ENCODE measurements around the gene CYB561D1.

CYB561D1 gene

GRCh38 chr1:109521002-109521951 lies 27.4 kb downstream of the CYB561D1 start:
- H3K4me3 ChIP-seq (ENCODE audit: low read depth, low read length): no peak overlapping the region
- no peak for TF ChIP-seq CTCF (IDR thresholded peaks at IDR 0.05; ENCODE audit: borderline replicate concordance, insufficient read depth, low read depth, low read length)

GRCh38 chr1:109522026-109522425 lies 28.1 kb downstream of the CYB561D1 start:
- no peak overlapping the region for H3K4me3 ChIP-seq (ENCODE audit: low read depth, low read length)
- no peak for TF ChIP-seq CTCF (IDR thresholded peaks at IDR 0.05; ENCODE audit: borderline replicate concordance, insufficient read depth, low read depth, low read length)

- TF ChIP-seq CTCF (IDR thresholded peaks at IDR 0.05; ENCODE audit: borderline replicate concordance, insufficient read depth, low read depth, low read length): no peak
- no peak overlapping the region for H3K4me3 ChIP-seq (ENCODE audit: low read depth, low read length)
These were observed 29.8 kb downstream of the CYB561D1 start for GRCh38 chr1:109523706-109524105.

GRCh38 chr1:109527098-109527811 lies 33.4 kb downstream of the CYB561D1 start:
- no peak overlapping the region for H3K4me3 ChIP-seq (ENCODE audit: low read depth, low read length)
- no peak for TF ChIP-seq CTCF (IDR thresholded peaks at IDR 0.05; ENCODE audit: borderline replicate concordance, insufficient read depth, low read depth, low read length)

GRCh38 chr1:109527846-109528695 lies 34.2 kb downstream of the CYB561D1 start:
- no peak for TF ChIP-seq CTCF (IDR thresholded peaks at IDR 0.05; ENCODE audit: borderline replicate concordance, insufficient read depth, low read depth, low read length)
- H3K4me3 ChIP-seq (ENCODE audit: low read depth, low read length): no peak overlapping the region

- no peak for TF ChIP-seq CTCF (IDR thresholded peaks at IDR 0.05; ENCODE audit: borderline replicate concordance, insufficient read depth, low read depth, low read length)
- no peak overlapping the region for H3K4me3 ChIP-seq (ENCODE audit: low read depth, low read length)
These were observed 34.8 kb downstream of the CYB561D1 start for GRCh38 chr1:109528712-109529111.
